Hepatocyte (in vitro differentiated cells): Measurements from ENCODE around the gene LARP7.

Experiments used
- EZH2 ChIP-seq: fragments of 200-600 bp; sonication (generic); IDR thresholded peaks from 2 replicates; pipeline ENCODE4 v1.6.1; 2016; ENCODE audit warnings: antibody characterized with exemption, mild to moderate bottlenecking, borderline replicate concordance
- EZH2phosphoT487 ChIP-seq: fragments of 200-600 bp; sonication (generic); IDR thresholded peaks from one replicate; pipeline ENCODE4 v1.6.1; 2018; ENCODE audit warnings: antibody characterized with exemption, mild to moderate bottlenecking, low read depth, moderate library complexity; ENCODE audit not compliant: unreplicated experiment, severe bottlenecking
- TF ChIP-seq, protein P1 (sequence below): fragments of 200-600 bp; sonication (generic); IDR thresholded peaks from 2 replicates; pipeline ENCODE4 v1.5.1; 2016; ENCODE audit warnings: antibody characterized with exemption, mild to moderate bottlenecking; ENCODE audit not compliant: poor library complexity

DNA sequence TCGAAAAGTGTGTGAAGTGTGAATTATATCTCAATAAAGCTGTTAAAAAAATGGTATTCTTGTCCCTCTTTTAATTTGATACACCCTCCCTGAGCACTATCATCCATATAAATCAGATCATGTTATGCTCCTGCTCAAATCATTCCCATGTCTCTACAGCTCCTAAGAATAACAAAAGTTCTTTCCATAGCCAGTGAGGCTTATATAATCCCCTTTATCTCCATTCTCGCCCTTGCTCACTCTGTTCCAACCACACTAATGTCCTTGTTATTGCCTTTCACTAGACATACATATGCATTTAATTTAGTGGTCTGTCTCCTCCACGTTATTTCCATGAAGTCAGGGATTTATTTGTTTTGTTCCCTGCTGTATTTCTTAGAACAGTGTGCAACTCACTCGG lies 10.7 kb upstream of the LARP7 start:
- no peak for TF ChIP-seq EZH2phosphoT487
- TF ChIP-seq, protein P1, sequence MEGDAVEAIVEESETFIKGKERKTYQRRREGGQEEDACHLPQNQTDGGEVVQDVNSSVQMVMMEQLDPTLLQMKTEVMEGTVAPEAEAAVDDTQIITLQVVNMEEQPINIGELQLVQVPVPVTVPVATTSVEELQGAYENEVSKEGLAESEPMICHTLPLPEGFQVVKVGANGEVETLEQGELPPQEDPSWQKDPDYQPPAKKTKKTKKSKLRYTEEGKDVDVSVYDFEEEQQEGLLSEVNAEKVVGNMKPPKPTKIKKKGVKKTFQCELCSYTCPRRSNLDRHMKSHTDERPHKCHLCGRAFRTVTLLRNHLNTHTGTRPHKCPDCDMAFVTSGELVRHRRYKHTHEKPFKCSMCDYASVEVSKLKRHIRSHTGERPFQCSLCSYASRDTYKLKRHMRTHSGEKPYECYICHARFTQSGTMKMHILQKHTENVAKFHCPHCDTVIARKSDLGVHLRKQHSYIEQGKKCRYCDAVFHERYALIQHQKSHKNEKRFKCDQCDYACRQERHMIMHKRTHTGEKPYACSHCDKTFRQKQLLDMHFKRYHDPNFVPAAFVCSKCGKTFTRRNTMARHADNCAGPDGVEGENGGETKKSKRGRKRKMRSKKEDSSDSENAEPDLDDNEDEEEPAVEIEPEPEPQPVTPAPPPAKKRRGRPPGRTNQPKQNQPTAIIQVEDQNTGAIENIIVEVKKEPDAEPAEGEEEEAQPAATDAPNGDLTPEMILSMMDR = no peak
- no peak for TF ChIP-seq EZH2
